DOHH2 (cell line): ENCODE results near the gene NDC80.

Experiments
- H3F3A ChIP-seq: fragments of 200-600 bp; sonication (generic), shearing (Covaris generic); 2 replicates; pipeline ENCODE4 v1.6.0; 2016; ENCODE audit warnings: antibody characterized with exemption, mild to moderate bottlenecking; ENCODE audit not compliant: control insufficient read depth, insufficient read depth
- H3K27ac ChIP-seq: fragments of 200-600 bp; sonication (generic); 2 replicates; pipeline ENCODE4 v1.5.1; 2014; ENCODE audit warnings: low read depth, mild to moderate bottlenecking, low read length, moderate library complexity
- H3K27me3 ChIP-seq: fragments of 200-600 bp; sonication (generic); 2 replicates; pipeline ENCODE4 v1.6.1; 2014; ENCODE audit warnings: mild to moderate bottlenecking, low read length, mixed read lengths; ENCODE audit not compliant: control insufficient read depth
- H3K36me3 ChIP-seq: fragments of 200-600 bp; sonication (generic); 2 replicates; pipeline ENCODE4 v1.6.1; 2014; ENCODE audit warnings: mild to moderate bottlenecking, low read length, moderate library complexity, mixed read lengths; ENCODE audit not compliant: control insufficient read depth
- H3K4me1 ChIP-seq: fragments of 200-600 bp; sonication (generic); 2 replicates; pipeline ENCODE4 v1.6.1; 2014; ENCODE audit warnings: mild to moderate bottlenecking, low read length, mixed read lengths; ENCODE audit not compliant: control insufficient read depth
- H3K4me2 ChIP-seq: fragments of 200-600 bp; sonication (generic); 2 replicates; pipeline ENCODE4 v1.6.0; 2014; ENCODE audit warnings: mild to moderate bottlenecking, low read length, moderate library complexity
- H3K4me3 ChIP-seq: fragments of 200-600 bp; sonication (generic); 2 replicates; pipeline ENCODE4 v1.5.1; 2014; ENCODE audit warnings: mild to moderate bottlenecking, low read length, mixed read lengths
- H3K79me2 ChIP-seq: fragments of 200-600 bp; sonication (generic); 2 replicates; pipeline ENCODE4 v1.6.1; 2014; ENCODE audit warnings: mild to moderate bottlenecking, low read length, mixed read lengths; ENCODE audit not compliant: control insufficient read depth
- H3K9me2 ChIP-seq: fragments of 200-600 bp; sonication (generic); replicated peaks from 2 replicates; pipeline ENCODE4 v1.6.1; 2014; ENCODE audit warnings: mild to moderate bottlenecking, low read length, mixed read lengths; ENCODE audit not compliant: control insufficient read depth
- H3K9me3 ChIP-seq: fragments of 200-600 bp; sonication (generic); 2 replicates; pipeline ENCODE4 v1.6.1; 2014; ENCODE audit warnings: antibody characterized with exemption, low read length, mixed read lengths; ENCODE audit not compliant: control insufficient read depth, insufficient read depth
- H4K20me1 ChIP-seq: fragments of 200-600 bp; sonication (generic); 2 replicates; pipeline ENCODE4 v1.6.0; 2014; ENCODE audit warnings: low read depth, mild to moderate bottlenecking, antibody characterized with exemption, low read length, moderate library complexity; ENCODE audit not compliant: control insufficient read depth, insufficient read depth
- CTCF ChIP-seq: fragments of 200-600 bp; sonication (generic); IDR thresholded peaks from one replicate; pipeline ENCODE4 v1.5.1; 2014; ENCODE audit warnings: antibody characterized with exemption, mild to moderate bottlenecking, low read depth, low read length; ENCODE audit not compliant: poor library complexity, severe bottlenecking
- EZH2phosphoT487 ChIP-seq: fragments of 200-600 bp; sonication (generic); IDR thresholded peaks from 2 replicates; pipeline ENCODE4 v1.6.1; 2017; ENCODE audit warnings: borderline replicate concordance, mild to moderate bottlenecking, antibody characterized with exemption, low read length, moderate library complexity, mixed read lengths

NDC80 gene

DNA sequence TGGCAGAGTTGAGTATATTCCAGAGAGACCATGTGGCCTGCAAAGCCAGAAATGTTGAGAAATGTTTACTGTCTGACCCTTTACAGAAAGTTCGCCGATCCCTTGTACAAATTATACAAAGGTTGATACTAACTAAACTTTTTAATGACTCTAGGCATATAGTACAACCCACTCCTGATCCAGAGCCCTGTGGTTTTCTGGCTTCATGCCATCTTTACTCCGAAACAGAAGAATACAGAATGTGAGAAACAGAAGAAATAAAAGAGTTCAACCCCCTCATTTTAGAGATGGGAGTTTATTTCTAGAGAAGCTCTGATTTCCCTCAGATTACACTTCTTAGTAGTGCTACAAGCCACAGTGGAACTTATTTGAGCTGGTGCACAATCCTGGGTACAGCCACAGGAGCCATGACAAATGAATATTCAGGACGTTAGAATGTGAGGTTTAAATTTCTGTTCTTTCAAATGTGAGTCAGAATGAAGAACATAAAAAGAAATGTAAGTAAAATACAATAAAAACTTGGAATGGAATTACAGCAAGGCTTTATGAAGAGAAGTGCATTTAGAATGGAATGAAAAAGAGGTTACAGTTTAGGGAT is 46.1 kb downstream of the NDC80 start:
- H4K20me1 ChIP-seq = no peaks in the 10 kb centered on the region
- H3K4me2 ChIP-seq = no peak overlapping the region
- H3K36me3 ChIP-seq = peaks cover 43% of the 10 kb centered on the region
- no peak overlapping the region for H3K4me3 ChIP-seq
- H3K27me3 ChIP-seq = no peaks in the 10 kb centered on the region
- H3K9me3 ChIP-seq = no peaks in the 10 kb centered on the region
- no peaks in the 10 kb centered on the region for H3K9me2 ChIP-seq
- H3F3A ChIP-seq = peaks cover 21% of the 10 kb centered on the region
- no peak overlapping the region for H3K27ac ChIP-seq
- TF ChIP-seq EZH2phosphoT487 (no peak), CTCF (no peak)
- no peaks in the 10 kb centered on the region for H3K79me2 ChIP-seq
- H3K4me1 ChIP-seq = 0 out of 2 replicates have a peak, but pooled peaks cover 3% of the 10 kb centered on the region

- H3K4me3 ChIP-seq = no peak overlapping the region
- H3K9me3 ChIP-seq = no peaks in the 10 kb centered on the region
- peaks cover 21% of the 10 kb centered on the region for H3F3A ChIP-seq
- no peaks in the 10 kb centered on the region for H3K9me2 ChIP-seq
- H3K79me2 ChIP-seq = no peaks in the 10 kb centered on the region
- TF ChIP-seq CTCF (no peak), EZH2phosphoT487 (no peak)
- H4K20me1 ChIP-seq = no peaks in the 10 kb centered on the region
- H3K27ac ChIP-seq = no peak overlapping the region
- H3K4me1 ChIP-seq = 0 out of 2 replicates have a peak, but pooled peaks cover 3% of the 10 kb centered on the region
- peaks cover 38% of the 10 kb centered on the region for H3K36me3 ChIP-seq
- no peak overlapping the region for H3K4me2 ChIP-seq
- no peaks in the 10 kb centered on the region for H3K27me3 ChIP-seq
Measured at GRCh38 chr18:2618009-2618408, 46.7 kb downstream of the NDC80 start.

DNA sequence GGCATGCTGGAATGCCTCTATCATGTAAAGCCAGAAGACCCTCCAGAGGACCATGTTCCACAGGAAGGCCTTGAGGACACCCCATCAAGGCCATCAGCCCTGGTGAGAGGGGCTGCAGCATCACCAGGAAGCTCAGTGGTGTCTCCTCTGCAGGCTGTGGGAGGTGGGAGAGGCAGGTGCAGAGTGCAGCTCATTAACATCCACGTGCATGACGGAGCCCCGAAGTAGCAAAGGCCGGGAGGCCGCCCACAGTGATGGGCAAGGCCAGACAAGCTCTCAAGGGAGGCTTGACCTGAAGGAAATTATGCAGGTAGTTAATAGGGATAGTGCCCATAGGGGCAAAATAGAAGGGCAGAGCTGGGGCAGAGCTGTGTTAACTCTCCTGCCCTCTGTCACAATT is 53.9 kb downstream of the NDC80 start:
- no peaks in the 10 kb centered on the region for H3K4me1 ChIP-seq

More for the DNA sequence above, 53.9 kb downstream of the NDC80 start:
- Histone ChIP-seq H3K9me2 (no peaks in the 10 kb centered on the region), H3K79me2 (no peaks in the 10 kb centered on the region), H3F3A (peaks cover 5% of the 10 kb centered on the region; the same call in 1 of the 2 replicates), H3K4me2 (no peak overlapping the region), H3K4me3 (no peak overlapping the region), H3K36me3 (no peaks in the 10 kb centered on the region), H3K27me3 (no peaks in the 10 kb centered on the region), H3K27ac (no peak overlapping the region), H3K9me3 (no peaks in the 10 kb centered on the region), H4K20me1 (no peaks in the 10 kb centered on the region)
- TF ChIP-seq EZH2phosphoT487 = no peak
- no peak for TF ChIP-seq CTCF
